HG03575 (cell line): ENCODE data around the gene UMAD1.
"Not testable (repeated sequence)": the region's sequence is repeated elsewhere in the genome, so short reads cannot be mapped to it uniquely, and the experiment has no call there.

Experiments
- ATAC-seq: cut with Tn5 transposase; IDR thresholded peaks from one replicate; pipeline ENCODE4 v1.9.1; 2021; ENCODE audit not compliant: unreplicated experiment, insufficient number of reproducible peaks, low FRiP score; ENCODE audit errors: extremely low read depth

UMAD1 gene

DNA sequence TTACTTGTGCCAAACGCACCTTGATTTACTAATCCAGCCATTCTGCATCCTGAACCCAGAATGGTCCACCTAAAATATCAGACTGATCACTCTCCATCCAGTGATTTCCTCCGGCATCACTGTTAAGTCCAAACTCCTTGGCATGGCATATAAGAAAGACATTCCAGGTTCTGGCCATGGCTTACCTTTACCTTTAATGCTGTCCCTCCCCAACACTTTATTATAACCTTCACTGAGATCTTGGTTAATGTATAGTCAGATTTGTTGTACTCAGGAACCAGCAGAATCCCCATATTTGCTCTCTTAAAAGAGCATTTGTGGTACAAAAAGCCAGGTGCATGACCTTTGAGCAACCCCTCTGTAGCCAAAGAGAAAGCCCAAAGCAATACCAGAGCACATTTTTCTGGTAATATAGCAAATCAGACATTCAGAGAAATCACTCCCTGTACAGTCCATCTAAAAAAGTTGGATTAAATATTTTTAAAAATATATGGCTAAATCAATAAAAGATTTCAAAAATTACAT is 10.2 kb downstream of the UMAD1 start:
- ATAC-seq, result no peak

DNA sequence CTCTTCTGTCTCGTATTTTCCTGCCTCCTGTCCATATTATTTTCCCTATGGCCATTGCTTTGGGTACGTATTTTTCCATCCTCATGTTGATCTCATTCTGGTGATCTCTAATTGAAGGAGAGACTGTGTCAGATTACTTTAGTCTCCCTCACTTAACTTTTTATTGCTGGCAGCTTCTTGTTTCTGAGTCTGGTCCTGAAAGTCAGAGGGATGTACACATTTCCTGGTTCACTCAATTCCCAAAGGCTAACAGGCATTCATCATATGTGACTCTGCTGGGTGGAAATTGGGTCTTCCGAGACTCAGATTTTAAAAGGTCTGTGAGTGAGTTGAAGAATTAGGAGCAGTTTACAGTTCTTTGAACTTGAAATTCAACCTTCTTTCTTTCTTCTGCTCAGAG is 10.9 kb downstream of the UMAD1 start:
- no peak for ATAC-seq

- no peak for ATAC-seq
Measured at GRCh38 chr7:7652798-7653540, 12.4 kb downstream of the UMAD1 start.

GRCh38 chr7:7653593-7654187 is 13.1 kb downstream of the UMAD1 start:
- ATAC-seq, result no peak

DNA sequence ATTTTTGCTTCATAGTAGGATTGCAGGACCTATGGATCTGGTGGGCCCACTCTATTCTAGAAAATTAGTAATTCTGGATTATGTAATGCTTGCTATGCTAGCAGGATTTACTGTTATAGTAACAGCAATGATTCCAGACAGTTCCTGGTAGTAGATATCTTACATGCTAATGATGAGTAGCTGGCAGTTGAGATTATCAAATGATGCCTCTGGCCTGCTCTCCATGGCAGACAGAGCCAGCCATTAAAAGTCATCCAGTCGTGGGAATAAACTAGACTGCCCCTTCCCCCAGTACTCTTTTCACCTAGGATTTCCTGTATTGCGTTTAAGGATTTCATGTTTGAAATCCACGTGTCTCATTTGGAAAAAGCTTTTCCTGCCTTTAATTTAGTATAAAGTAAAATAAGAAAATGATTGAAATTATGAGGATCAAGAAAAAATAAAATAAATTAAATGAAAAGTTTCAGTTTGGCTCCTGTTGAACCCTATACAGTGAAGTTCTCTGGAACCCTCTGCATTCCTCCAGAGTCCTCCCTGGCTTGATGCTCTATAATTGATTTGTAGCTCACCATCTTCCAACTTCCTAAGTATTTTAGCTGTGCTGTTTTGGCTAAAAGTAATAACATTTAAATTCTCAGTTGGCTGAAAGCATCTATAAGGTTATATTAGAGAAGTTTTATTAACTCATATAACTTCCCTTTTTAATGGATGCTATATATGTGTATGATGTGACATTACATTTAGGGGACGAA is 14.6 kb downstream of the UMAD1 start:
- no peak for ATAC-seq

GRCh38 chr7:7656459-7656858 is 15.9 kb downstream of the UMAD1 start:
- ATAC-seq, result not testable (repeated sequence)

- ATAC-seq, result no peak
Measured at GRCh38 chr7:7662527-7662926, 22.0 kb downstream of the UMAD1 start.

GRCh38 chr7:7664291-7664690 is 23.7 kb downstream of the UMAD1 start:
- no peak for ATAC-seq

- no peak for ATAC-seq
Measured at GRCh38 chr7:7665031-7665430, 24.5 kb downstream of the UMAD1 start.

- no peak for ATAC-seq
Measured at GRCh38 chr7:7667187-7667586, 26.6 kb downstream of the UMAD1 start.

DNA sequence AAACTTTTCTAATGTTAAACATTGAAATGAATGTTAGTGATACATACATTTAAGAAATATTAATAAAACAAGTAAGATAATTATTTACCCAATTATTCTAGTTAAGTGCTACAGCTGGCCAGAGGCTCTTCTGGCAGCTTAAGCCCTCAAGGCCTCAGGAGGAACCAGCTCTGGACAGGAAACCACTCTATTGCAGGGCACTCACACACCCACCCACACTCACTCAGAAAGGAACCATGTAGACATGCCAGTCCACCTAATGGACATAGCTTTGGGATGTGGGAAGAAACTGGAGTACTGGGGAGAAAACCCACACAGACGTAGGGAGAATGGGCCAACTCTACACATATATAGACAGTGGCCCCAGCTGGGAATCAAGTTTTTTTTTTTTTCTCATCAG is 28.2 kb downstream of the UMAD1 start:
- no peak for ATAC-seq

- no peak for ATAC-seq
Measured at GRCh38 chr7:7670490-7670889, 29.9 kb downstream of the UMAD1 start.

- ATAC-seq, result no peak
Measured at GRCh38 chr7:7671361-7671760, 30.8 kb downstream of the UMAD1 start.

GRCh38 chr7:7672545-7673239 is 32.1 kb downstream of the UMAD1 start:
- ATAC-seq, result no peak

- no peak for ATAC-seq
Measured at GRCh38 chr7:7673240-7673550, 32.6 kb downstream of the UMAD1 start.

- ATAC-seq, result no peak
Measured at GRCh38 chr7:7675686-7676085, 35.1 kb downstream of the UMAD1 start.

GRCh38 chr7:7679640-7680039 is 39.1 kb downstream of the UMAD1 start:
- ATAC-seq, result not testable (repeated sequence)

- ATAC-seq, result no peak
Measured at GRCh38 chr7:7681191-7681935, 40.8 kb downstream of the UMAD1 start.

GRCh38 chr7:7681936-7682329 is 41.4 kb downstream of the UMAD1 start:
- ATAC-seq, result no peak
